Retinal pigment epithelial cell (primary cell): ENCODE measurements around the gene ARID5B.

Experiments used
- DNase-seq: peaks from one replicate; pipeline ENCODE4 v3.0.0-alpha.2; 2010; ENCODE audit warnings: low read depth
- H3K4me3 ChIP-seq: 2 replicates; pipeline ENCODE4 v1.5.1; 2011; ENCODE audit warnings: mild to moderate bottlenecking, low read length, control low read depth, moderate library complexity
- CTCF ChIP-seq: conservative IDR thresholded peaks from 2 replicates; pipeline ENCODE4 v1.5.1; 2011; ENCODE audit warnings: low read depth, low read length, control low read depth, inconsistent platforms

Gene ARID5B

GRCh38 chr10:62098278-62099121 is 197.0 kb downstream of the ARID5B start:
- TF ChIP-seq CTCF: no peak
- DNase-seq: no peak
- no peak overlapping the region for H3K4me3 ChIP-seq

GRCh38 chr10:62099299-62099698 is 197.8 kb downstream of the ARID5B start:
- no peak for TF ChIP-seq CTCF
- no peak overlapping the region for H3K4me3 ChIP-seq
- DNase-seq: no peak

DNA sequence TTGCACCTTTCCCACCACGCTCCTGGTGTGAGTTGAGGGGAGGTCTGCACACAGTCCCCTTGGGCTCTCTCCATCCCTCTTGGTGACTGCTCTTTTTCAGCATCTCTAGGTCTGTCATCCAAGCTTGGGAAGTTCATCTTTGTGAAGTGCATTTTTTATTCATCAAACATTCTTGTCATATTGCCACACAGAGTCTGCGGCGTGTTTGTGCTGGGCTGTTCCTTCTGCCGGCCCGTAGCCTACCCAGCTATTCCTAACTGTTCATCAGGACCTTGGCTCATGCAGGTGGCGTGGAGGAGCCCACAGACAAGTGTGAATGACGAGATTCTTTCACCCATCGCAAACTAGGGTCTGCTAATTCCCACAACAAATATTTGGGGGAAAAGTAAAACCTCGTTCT is 202.4 kb downstream of the ARID5B start:
- no peak for DNase-seq

GRCh38 chr10:62106929-62107519 is 205.5 kb downstream of the ARID5B start:
- no peak for DNase-seq
- H3K4me3 ChIP-seq: no peak overlapping the region
- no peak for TF ChIP-seq CTCF

More for the DNA sequence above, 202.4 kb downstream of the ARID5B start:
- H3K4me3 ChIP-seq: no peak overlapping the region
- TF ChIP-seq CTCF: no peak

DNA sequence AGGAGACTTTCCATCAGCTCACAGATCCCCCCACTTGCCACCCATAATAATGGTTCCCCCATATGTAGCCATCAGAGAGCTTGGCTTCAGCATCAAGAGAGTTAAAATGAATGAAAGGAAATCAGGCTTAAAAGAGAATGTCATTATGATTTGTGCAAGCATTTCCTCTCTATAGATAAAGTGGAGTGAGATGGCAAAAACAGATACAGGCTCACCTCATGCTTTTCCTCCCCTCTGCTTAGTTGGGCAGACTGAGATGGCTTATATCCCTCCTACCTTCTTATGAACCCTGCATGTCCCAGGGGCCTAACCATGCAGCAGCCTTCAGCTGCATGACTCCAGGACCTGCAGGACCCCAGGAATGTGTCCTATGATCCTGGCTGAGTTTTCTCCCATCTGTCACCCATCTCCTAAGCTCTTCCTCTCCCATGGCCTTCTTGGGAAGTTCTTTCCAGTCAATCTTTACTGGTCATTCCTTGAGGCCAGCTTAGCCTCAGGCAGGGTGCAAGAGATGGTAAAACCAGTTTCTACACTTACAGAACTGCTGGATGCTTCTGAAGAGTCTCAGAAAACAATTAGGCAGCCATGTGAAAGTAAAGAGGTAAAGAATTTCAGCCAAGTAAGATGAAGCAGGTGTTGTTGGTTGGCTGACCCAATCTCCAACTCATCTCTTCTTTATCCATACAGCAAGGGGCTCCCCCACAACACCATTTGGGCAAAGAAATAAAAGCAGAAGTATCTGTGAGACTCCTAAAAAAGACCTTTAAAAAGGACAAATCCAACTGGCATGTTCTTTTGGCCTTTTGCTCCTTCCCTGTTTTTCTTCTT is 207.5 kb downstream of the ARID5B start:
- no peak for DNase-seq
- H3K4me3 ChIP-seq: no peak overlapping the region

More for the DNA sequence above, 207.5 kb downstream of the ARID5B start:
- TF ChIP-seq CTCF: no peak
